Loucy (cell line): ENCODE data around the gene CMTR2.

ENCODE experiments used
- EZH2phosphoT487 ChIP-seq: fragments of 200-600 bp; IDR thresholded peaks from 2 replicates; pipeline ENCODE4 v1.6.1; 2018; ENCODE audit warnings: antibody characterized with exemption, mild to moderate bottlenecking, moderate library complexity, borderline replicate concordance
- TF ChIP-seq, protein P1 (sequence below): fragments of 200-600 bp; sonication (generic); conservative IDR thresholded peaks from 2 replicates; pipeline ENCODE4 v1.5.1; 2014; ENCODE audit warnings: mild to moderate bottlenecking, antibody characterized with exemption, low read length

DNA sequence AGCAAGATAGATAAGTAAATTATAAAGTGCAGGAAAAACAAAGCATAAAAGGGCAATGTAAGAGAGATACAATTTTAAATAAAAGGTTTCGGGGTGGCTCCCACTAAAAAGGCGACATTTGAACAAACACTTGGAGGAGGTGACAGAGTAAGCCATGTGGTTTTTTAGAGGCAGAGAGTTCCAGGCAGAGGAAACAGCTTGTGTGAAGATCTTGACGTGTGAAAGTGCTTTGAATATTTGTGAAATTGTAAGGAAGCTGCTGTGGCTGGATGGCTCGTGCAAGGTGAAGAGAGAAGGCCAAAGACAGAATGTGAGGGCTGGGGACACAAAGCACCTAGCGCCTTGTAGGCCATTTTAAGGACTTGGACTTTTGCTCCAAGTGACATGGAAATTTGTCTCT lies 30.1 kb downstream of the CMTR2 start:
- TF ChIP-seq, protein P1, sequence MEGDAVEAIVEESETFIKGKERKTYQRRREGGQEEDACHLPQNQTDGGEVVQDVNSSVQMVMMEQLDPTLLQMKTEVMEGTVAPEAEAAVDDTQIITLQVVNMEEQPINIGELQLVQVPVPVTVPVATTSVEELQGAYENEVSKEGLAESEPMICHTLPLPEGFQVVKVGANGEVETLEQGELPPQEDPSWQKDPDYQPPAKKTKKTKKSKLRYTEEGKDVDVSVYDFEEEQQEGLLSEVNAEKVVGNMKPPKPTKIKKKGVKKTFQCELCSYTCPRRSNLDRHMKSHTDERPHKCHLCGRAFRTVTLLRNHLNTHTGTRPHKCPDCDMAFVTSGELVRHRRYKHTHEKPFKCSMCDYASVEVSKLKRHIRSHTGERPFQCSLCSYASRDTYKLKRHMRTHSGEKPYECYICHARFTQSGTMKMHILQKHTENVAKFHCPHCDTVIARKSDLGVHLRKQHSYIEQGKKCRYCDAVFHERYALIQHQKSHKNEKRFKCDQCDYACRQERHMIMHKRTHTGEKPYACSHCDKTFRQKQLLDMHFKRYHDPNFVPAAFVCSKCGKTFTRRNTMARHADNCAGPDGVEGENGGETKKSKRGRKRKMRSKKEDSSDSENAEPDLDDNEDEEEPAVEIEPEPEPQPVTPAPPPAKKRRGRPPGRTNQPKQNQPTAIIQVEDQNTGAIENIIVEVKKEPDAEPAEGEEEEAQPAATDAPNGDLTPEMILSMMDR, result no peak
- TF ChIP-seq EZH2phosphoT487, result no peak
